ENCODE measurements around the gene PRDM11.

PRDM11 gene

DNA sequence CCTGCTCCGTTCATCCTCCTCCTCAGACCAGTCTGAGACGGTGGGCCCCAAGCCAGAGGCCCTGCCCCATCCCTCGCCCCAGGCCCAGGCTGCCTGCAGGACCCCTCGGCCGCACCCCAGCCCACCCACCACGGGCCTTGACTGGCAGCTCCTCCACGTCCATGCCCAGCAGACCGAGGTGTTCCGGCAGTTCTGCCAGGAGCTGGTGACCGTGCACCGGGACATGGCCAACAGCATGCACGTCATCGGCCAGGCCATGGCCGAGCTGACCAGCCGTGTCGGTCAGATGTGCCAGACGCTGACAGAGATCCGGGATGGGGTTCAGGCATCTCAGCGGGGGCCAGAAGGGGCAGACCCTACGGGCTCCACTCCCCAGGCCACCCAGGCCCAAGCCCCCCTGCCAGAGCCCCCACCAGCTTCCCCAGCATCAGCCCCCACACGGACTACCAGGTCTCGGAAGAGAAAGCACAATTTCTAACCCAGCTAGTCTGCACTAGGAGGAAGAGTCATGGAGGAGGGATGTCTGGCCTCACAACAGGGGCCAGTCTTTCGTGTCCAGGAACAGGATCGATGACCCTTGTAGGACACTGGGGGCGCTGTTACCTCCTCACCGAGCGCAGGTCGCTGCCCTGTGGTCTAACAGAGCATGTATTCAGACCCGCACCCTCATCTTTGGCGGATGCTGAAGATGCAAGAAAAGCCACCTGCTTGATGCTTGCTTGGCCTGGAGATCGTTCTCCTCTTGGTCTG lies 66.3 kb downstream of the PRDM11 start:
- no peak for DNase-seq

- DNase-seq: no peak
Measured at GRCh38 chr11:45213316-45213665, 66.9 kb downstream of the PRDM11 start.

GRCh38 chr11:45213717-45214116 lies 67.3 kb downstream of the PRDM11 start:
- DNase-seq: no peak

- peak; percentile 12 for DNase-seq
Measured at GRCh38 chr11:45215098-45215865, 68.8 kb downstream of the PRDM11 start.

GRCh38 chr11:45216031-45216430 lies 69.6 kb downstream of the PRDM11 start:
- no peak for DNase-seq

DNA sequence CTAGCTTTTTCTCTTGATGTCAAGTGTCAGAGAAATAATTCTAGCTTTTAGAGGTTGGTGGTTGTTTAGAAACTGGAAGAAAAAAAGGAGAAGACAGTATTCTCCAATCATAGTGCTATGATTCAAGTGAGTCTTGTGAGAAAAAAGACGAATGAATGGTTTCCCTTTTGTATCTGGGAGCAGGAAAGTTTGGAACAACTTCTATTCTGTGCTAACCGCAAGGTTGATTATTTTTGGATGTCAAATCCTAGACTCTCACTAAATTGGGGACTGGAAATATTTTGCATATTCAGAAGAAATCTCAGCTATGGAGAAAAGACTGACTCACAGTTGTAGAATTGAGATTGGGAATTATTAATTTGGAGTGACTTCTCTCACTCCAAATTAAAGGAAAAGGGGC lies 70.5 kb downstream of the PRDM11 start:
- no peak for DNase-seq

GRCh38 chr11:45217991-45218390 lies 71.6 kb downstream of the PRDM11 start:
- DNase-seq: no peak

GRCh38 chr11:45218705-45219104 lies 72.3 kb downstream of the PRDM11 start:
- no peak for DNase-seq

DNA sequence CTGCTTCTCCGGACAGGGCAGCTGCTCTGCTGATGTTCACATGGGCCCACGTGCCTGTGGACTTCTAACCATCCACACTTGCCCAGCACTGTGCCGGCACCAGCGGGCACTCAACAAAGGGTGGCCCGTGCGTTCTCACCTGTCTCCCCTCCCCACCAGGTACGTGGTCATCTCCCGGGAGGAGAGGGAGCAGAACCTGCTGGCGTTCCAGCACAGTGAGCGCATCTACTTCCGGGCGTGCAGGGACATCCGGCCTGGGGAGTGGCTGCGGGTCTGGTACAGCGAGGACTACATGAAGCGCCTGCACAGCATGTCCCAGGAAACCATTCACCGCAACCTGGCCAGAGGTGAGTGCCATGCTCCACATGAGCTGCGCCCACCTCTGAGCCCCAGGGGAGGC lies 73.0 kb downstream of the PRDM11 start:
- DNase-seq: no peak

DNA sequence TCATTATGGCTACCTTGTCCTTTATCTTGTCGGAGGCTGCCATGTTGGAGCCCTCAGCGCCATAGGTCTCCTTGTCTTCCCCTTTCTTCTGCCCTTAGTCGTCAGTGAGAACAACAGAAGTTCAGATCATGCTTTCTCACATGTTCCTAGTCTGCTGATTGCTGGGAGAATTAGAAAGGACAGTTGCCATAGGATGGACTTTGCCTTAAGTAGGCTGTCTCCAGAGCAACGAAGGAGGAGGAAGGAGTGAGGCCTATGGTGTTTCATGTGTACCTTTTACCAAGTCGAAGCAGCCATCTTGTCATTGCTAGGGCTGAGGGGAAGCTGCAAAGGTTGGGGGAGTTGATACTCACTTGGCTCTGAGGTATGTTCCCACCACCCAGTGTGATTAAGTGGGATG lies 77.1 kb downstream of the PRDM11 start:
- no peak for DNase-seq

GRCh38 chr11:45224766-45225165 lies 78.3 kb downstream of the PRDM11 start:
- DNase-seq: no peak

DNA sequence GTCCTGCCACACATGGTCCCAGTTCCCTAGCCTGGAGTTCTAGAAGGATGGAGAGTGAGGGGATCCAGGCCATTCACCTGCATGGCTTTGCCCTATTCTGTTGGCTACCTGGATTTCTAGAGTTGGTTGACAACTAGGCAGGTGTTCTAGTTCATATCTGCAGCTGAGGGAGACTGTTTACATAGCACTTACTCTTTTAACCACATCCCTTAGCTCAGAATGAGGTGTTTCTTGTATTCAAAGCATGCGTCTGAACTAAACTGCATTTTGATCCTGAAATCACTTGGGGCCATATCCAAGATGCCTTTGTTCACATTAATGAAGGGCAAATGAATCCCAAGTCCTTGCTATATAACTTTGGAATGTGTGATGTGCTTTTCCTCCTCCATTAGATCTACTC lies 78.8 kb downstream of the PRDM11 start:
- DNase-seq: no peak

DNA sequence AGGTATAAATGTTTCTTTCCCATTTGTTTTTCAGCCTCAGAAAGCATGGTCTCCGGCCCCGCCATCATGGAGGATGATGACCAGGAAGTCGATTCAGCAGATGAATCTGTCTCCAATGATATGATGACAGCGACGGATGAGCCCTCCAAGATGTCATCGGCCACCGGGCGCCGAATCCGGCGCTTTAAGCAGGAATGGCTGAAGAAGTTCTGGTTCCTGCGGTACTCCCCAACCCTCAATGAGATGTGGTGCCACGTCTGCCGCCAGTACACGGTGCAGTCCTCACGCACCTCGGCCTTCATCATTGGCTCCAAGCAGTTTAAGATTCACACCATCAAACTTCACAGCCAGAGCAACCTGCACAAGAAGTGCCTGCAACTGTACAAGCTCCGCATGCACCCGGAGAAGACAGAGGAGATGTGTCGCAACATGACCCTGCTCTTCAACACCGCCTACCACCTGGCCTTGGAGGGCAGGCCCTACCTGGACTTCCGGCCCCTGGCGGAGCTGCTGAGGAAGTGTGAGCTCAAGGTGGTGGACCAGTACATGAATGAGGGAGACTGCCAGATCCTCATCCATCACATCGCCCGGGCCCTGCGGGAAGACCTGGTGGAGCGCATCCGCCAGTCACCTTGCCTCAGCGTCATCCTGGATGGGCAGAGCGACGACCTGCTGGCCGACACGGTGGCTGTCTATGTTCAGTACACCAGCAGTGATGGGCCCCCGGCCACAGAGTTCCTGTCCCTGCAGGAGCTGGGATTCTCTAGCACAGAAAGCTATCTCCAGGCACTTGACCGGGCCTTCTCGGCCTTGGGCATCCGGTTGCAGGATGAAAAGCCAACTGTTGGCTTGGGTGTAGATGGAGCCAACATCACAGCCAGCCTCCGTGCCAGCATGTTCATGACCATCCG lies 79.8 kb downstream of the PRDM11 start:
- no peak for DNase-seq

GRCh38 chr11:45226901-45227300 lies 80.5 kb downstream of the PRDM11 start:
- no peak for DNase-seq

- DNase-seq: no peak
Measured at GRCh38 chr11:45227836-45228235, 81.4 kb downstream of the PRDM11 start.

- DNase-seq: no peak
Measured at GRCh38 chr11:45229401-45230020, 83.1 kb downstream of the PRDM11 start.

GRCh38 chr11:45232341-45233080 lies 86.1 kb downstream of the PRDM11 start:
- DNase-seq: no peak

DNA sequence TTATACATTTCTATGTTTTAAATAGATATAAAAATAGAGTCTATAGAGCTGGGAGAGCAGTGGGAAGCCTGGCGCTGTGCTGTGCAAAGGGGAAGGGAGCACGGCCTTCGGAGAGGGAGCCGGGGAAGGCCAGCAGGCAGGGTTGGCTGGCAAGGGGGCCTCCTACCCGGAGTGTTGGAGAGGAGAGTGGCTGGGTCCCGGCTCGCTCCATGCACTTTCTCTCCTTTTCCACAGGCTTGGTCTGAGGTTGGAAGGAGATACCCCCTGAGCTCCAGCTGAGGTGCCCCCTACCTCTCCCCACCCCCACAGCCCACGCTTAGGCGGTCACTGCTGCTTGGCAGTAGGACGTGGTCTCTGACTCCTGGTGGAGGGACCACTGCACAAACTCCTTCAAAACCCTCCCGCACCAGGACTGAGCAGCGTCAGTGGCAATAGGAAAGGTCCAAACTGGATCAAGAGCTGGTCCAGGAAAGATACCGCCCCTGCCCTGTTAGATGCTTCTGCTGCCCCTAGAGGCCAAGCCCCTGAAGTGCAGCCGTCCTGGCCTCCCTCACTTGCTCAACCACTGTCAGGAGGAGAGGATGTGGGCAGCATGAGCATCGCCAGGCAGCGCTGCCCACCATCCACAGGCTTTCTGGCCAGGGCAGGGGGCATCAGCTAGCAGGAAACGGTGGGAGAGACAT lies 86.8 kb downstream of the PRDM11 start:
- peak; percentile 71 for DNase-seq

- no peak for DNase-seq
Measured at GRCh38 chr11:45233804-45234170, 87.3 kb downstream of the PRDM11 start.

DNA sequence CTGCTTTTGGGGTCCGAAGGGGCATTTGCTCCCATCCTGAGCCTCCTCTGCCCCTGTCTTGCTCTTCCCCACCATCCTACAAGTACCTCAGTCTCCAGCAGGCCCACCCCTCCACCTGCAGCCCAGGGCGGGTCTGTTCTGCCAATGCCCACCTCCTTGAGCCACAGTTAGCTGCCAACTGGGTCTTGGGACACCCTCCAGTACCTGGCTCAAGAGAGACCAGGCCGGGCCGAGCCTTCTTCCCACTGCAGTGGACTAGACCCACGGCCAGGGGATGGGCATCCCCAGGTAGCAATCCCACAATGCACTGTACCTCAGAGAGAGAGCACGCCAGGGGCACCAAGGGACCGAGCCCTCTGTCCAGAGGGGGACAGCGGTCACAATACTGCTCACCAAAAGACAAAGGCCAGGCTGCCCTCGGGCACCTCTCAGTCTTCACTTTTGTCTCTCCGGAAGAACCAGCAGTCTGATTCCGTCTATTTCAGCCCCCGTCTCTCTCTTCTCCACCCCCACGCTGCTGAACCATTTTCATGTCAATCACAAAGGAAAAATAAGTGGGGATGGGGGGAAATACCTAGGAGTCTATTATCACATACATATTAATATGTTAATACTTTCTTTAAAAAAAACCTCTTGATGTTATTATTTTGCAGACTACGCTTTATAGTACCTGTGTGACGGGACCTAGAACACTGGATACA lies 88.0 kb downstream of the PRDM11 start:
- no peak for DNase-seq

GRCh38 chr11:45237711-45238315 lies 91.4 kb downstream of the PRDM11 start:
- no peak for DNase-seq

Measured in OCI-M1 (cell line).